Glomerular endothelial cell (primary cell): ENCODE results near the gene SDHAF2. TPM values are rescaled to one million over a fixed set of nuclear protein-coding genes. Genes with fewer than 3 reads are reported as not detected.

ENCODE experiments used
- DNase-seq: peaks from one replicate; pipeline ENCODE4 v3.0.0-alpha.2; 2011; ENCODE audit warnings: low read depth, low spot score; ENCODE audit errors: extremely low read depth
- total RNA-seq: library from RNA; depleted of rRNA; stranded (reverse); fragments of >200 nt; gene quantifications from 2 replicates; pipeline ENCODE4 v1.2.3, GENCODE V29; 2015

Gene SDHAF2
- total RNA-seq, 1 donor from 2014 or later = 50.1 TPM

DNA sequence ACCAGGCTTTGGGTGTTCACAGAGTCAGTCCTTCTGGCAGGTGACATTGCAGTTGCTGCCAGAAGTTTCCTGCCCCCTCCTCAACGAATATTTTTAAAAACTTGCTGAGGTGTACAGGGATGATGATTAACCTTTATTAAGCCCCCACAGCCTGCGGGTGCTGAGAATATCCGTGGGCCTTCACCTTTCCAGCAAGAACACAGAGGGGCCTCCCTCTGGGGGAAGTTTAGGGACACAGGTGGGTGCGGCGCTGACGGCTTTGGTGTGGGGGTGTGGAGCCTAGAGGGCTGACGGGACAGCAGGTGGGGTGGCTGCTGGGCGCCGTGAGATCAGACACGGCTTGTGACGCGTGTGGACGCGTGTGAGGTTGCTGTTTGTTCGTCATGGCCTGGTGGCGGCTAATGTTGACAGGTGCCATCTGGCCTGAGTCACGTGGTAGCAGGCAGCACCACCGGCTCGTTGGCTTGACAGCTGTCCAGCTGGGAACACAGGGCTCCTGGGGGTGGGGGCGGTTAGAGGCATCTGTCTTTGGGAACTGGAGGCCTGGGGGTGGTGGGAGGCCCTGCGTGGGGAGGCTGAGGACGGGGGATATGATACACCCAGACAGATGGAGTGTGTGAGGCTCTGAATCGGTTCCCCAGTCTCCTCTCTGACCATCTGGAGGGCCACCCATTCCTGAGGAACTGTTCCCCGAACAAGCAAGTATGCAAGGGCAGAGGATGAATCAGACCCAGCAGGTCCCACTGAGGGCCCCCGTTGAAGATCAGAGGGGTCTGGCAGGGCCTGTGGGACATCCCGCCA lies 66.1 kb downstream of the SDHAF2 start:
- DNase-seq = no peak

Other genes with a start within 250 kb of the SDHAF2 start
- gene PGA3, start 226.6 kb upstream of the SDHAF2 start, total RNA-seq = not detected in 2 replicates
- not detected in 2 replicates for gene PGA4, start 207.8 kb upstream of the SDHAF2 start, total RNA-seq
- not detected in 2 replicates for gene PGA5, start 188.9 kb upstream of the SDHAF2 start, total RNA-seq
- 9.0 and 18.6 TPM in 2 replicates for gene VWCE, start 134.8 kb upstream of the SDHAF2 start, total RNA-seq
- 173 and 184 TPM in 2 replicates for gene DDB1, start 97.0 kb upstream of the SDHAF2 start, total RNA-seq
- gene TKFC, start 96.9 kb upstream of the SDHAF2 start, total RNA-seq = 23.1 and 29.3 TPM in 2 replicates
- gene CYB561A3, start 68.2 kb upstream of the SDHAF2 start, total RNA-seq = 46.1 and 64.1 TPM in 2 replicates
- 19.6 and 22.9 TPM in 2 replicates for gene TMEM138, start 67.8 kb upstream of the SDHAF2 start, total RNA-seq
- gene TMEM216, start 37.5 kb upstream of the SDHAF2 start, total RNA-seq = 5.2 and 9.5 TPM in 2 replicates
- 30.0 and 38.7 TPM in 2 replicates for gene CPSF7, start 149 bp upstream of the SDHAF2 start, total RNA-seq
- 0.18 TPM in 1 of 2 replicates, not detected in the other for gene LRRC10B, start 78.6 kb downstream of the SDHAF2 start, total RNA-seq
- gene SYT7, start 151.0 kb downstream of the SDHAF2 start, total RNA-seq = 0.53 and 1.3 TPM in 2 replicates